Breast epithelium (tissue), 3 donors: ENCODE results near the gene EIF4B.
A peak's percentile ranks its signal among the peaks of the same experiment; 100 is the strongest.

ENCODE experiments used
- POLR2A ChIP-seq: fragments of 450-650 bp; IDR thresholded peaks from one replicate; pipeline ENCODE4 v1.6.1; 2016; ENCODE audit warnings: antibody characterized with exemption, mild to moderate bottlenecking, moderate library complexity
- POLR2AphosphoS5 ChIP-seq, 3 donors: sonication (generic); formaldehyde crosslinking; IDR thresholded peaks; one replicate each; pipeline ENCODE4 v1.6.1; 2017; ENCODE audit warnings: antibody characterized with exemption in 3 of 3
- TF ChIP-seq, protein P1 (sequence below), 3 donors: fragments of 450-650 bp; IDR thresholded peaks; one replicate each; pipeline ENCODE4 v1.5.1; 2016 to 2017; ENCODE audit warnings: antibody characterized with exemption in 3 of 3, mild to moderate bottlenecking in 3 of 3, moderate library complexity in 3 of 3

GRCh38 chr12:53069621-53070410, 63.6 kb downstream of the EIF4B start:
- TF ChIP-seq, protein P1, sequence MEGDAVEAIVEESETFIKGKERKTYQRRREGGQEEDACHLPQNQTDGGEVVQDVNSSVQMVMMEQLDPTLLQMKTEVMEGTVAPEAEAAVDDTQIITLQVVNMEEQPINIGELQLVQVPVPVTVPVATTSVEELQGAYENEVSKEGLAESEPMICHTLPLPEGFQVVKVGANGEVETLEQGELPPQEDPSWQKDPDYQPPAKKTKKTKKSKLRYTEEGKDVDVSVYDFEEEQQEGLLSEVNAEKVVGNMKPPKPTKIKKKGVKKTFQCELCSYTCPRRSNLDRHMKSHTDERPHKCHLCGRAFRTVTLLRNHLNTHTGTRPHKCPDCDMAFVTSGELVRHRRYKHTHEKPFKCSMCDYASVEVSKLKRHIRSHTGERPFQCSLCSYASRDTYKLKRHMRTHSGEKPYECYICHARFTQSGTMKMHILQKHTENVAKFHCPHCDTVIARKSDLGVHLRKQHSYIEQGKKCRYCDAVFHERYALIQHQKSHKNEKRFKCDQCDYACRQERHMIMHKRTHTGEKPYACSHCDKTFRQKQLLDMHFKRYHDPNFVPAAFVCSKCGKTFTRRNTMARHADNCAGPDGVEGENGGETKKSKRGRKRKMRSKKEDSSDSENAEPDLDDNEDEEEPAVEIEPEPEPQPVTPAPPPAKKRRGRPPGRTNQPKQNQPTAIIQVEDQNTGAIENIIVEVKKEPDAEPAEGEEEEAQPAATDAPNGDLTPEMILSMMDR (IDR thresholded peaks at IDR 0.05), result no peak
- no peak for TF ChIP-seq POLR2A
- TF ChIP-seq POLR2AphosphoS5 (IDR thresholded peaks at IDR 0.05), result peak in 1 of 3 donors; percentile 16
